HepG2 (cell line): ENCODE results near the gene JUND. TPM values are rescaled to one million over a fixed set of nuclear protein-coding genes. Genes with fewer than 3 reads are reported as not detected.

ENCODE experiments used
- ATAC-seq: fragments of 200-7000 bp; cut with Tn5 transposase; 3 replicates; pipeline ENCODE4 v1.9.1; 2020; ENCODE audit warnings: mild to moderate bottlenecking, moderate library complexity
- Bru-seq: library from RNA; stranded (reverse); fragments of 400-500 nt; gene quantifications from one replicate; lab custom pipeline; 2021; lab: Mats Ljungman, UMichigan
- BruChase-seq, 2 experiments: library from RNA; stranded (reverse); fragments of 400-500 nt; gene quantifications; one replicate each; lab custom pipeline; 2021; lab: Mats Ljungman, UMichigan
- BruUV-seq: library from RNA; stranded (reverse); fragments of 400-500 nt; replicated peaks from 2 replicates; lab custom pipeline; 2021; lab: Mats Ljungman, UMichigan
- CTCF ChIA-PET: fragments of 300-600 bp; formaldehyde crosslinking; extraction: SDS; loops from one replicate; lab custom pipeline; 2021; ENCODE audit warnings: low total read pairs, inconsistent platforms, low intra/inter-chr PET ratio; lab: Yijun Ruan, JAX
- POLR2A ChIA-PET: fragments of 350-600 bp; sonication (Branson Sonifier 250); formaldehyde crosslinking; loops from one replicate; lab custom pipeline; 2020; ENCODE audit warnings: antibody characterized with exemption, inconsistent platforms; lab: Yijun Ruan, JAX
- DNase-seq: peaks from one replicate; pipeline ENCODE4 v3.0.0-alpha.2; 2015; ENCODE audit warnings: low spot score
- FAIRE-seq: peaks from 3 replicates; lab custom pipeline; 2011; peaks lifted over from hg19 to GRCh38; lab: Jason Lieb, UNC
- H2AFZ ChIP-seq: one replicate; pipeline ENCODE4 v1.6.1; 2011; ENCODE audit warnings: low read length, inconsistent platforms
- H3K27ac ChIP-seq: fragments of 300-600 bp; 3 replicates; pipeline ENCODE4 v1.8.0; 2011; ENCODE audit warnings: mixed run types, mild to moderate bottlenecking, mixed read lengths, low read length, inconsistent platforms; ENCODE audit not compliant: insufficient read depth; ENCODE audit errors: extremely low read length
- H3K27me3 ChIP-seq, 2 experiments: fragments of 200-600 bp in 1 of 2; 2 replicates in 1 of 2; 3 replicates in 1 of 2; pipeline versions ENCODE4 v1.6.0 to v1.8.0; 2011; ENCODE audit warnings: low read length in 2 of 2, mild to moderate bottlenecking in 2 of 2, moderate library complexity in 2 of 2, inconsistent platforms in 1 of 2; ENCODE audit not compliant: insufficient read depth in 2 of 2, control insufficient read depth in 1 of 2
- H3K36me3 ChIP-seq, 2 experiments: fragments of 200-600 bp in 1 of 2; replicated peaks in 1 of 2; 2 replicates in 1 of 2; 3 replicates in 1 of 2; pipeline versions ENCODE4 v1.5.1 to v1.8.0; 2011; ENCODE audit warnings: low read length in 2 of 2, inconsistent platforms in 1 of 2; ENCODE audit not compliant: insufficient read depth in 2 of 2, control insufficient read depth in 1 of 2
- H3K4me1 ChIP-seq: 2 replicates; pipeline ENCODE4 v1.5.1; 2012; ENCODE audit warnings: low read length, inconsistent platforms; ENCODE audit not compliant: insufficient read depth
- H3K4me2 ChIP-seq: 2 replicates; pipeline ENCODE4 v1.6.0; 2011; ENCODE audit warnings: low read depth, low read length, inconsistent platforms
- H3K4me3 ChIP-seq, 3 experiments: fragments of 200-600 bp in 1 of 3; sonication (generic), shearing (Covaris generic) in 1 of 3; replicated peaks in 1 of 3; 2 replicates each; pipeline ENCODE4 v1.5.1; 2011 to 2016; ENCODE audit warnings: low read length in 3 of 3, inconsistent platforms in 2 of 3, low read depth in 2 of 3, mild to moderate bottlenecking in 2 of 3, control low read depth in 1 of 3, mixed read lengths in 1 of 3; ENCODE audit not compliant: insufficient read depth in 1 of 3
- H3K79me2 ChIP-seq: one replicate; pipeline ENCODE4 v1.6.1; 2011; ENCODE audit warnings: low read length, inconsistent platforms; ENCODE audit not compliant: insufficient read depth
- H3K9ac ChIP-seq: 2 replicates; pipeline ENCODE4 v1.6.0; 2011; ENCODE audit warnings: mild to moderate bottlenecking, low read depth, low read length, inconsistent platforms; ENCODE audit not compliant: insufficient read depth
- H3K9me3 ChIP-seq: 2 replicates; pipeline ENCODE4 v1.5.1; 2012; ENCODE audit warnings: mild to moderate bottlenecking, low read length
- H4K20me1 ChIP-seq: 2 replicates; pipeline ENCODE4 v1.6.0; 2011; ENCODE audit warnings: inconsistent platforms, mild to moderate bottlenecking, low read length, moderate library complexity; ENCODE audit not compliant: insufficient read depth
- ETV5 ChIP-seq: IDR thresholded peaks from 2 replicates; pipeline ENCODE4 v1.6.1; 2018; ENCODE audit warnings: missing biosample characterization, missing genetic modification reagents, inconsistent platforms, borderline replicate concordance
- JUNB ChIP-seq: sonication (generic); formaldehyde crosslinking; IDR thresholded peaks from 2 replicates; pipeline ENCODE4 v1.8.0; 2022; ENCODE audit warnings: missing genetic modification reagents, mild to moderate bottlenecking, borderline replicate concordance
- KLF12 ChIP-seq: sonication (generic); formaldehyde crosslinking; IDR thresholded peaks from 2 replicates; pipeline ENCODE4 v1.4.0; 2020; ENCODE audit warnings: missing genetic modification reagents, borderline replicate concordance
- MED8 ChIP-seq: sonication (generic); formaldehyde crosslinking; IDR thresholded peaks from 2 replicates; pipeline ENCODE4 v1.8.1; 2023; ENCODE audit warnings: mild to moderate bottlenecking, missing genetic modification reagents; ENCODE audit not compliant: insufficient replicate concordance
- ZNF430 ChIP-seq: sonication (generic); formaldehyde crosslinking; IDR thresholded peaks from 2 replicates; pipeline ENCODE4 v1.9.0; 2021; ENCODE audit warnings: mild to moderate bottlenecking, missing genetic modification reagents
- ZNF446 ChIP-seq: sonication (generic); formaldehyde crosslinking; IDR thresholded peaks from 2 replicates; pipeline ENCODE4 v1.5.0; 2020; ENCODE audit warnings: mild to moderate bottlenecking, missing genetic modification reagents
- ZNF891 ChIP-seq: sonication (generic); formaldehyde crosslinking; IDR thresholded peaks from 2 replicates; pipeline ENCODE4 v1.5.0; 2020; ENCODE audit warnings: mild to moderate bottlenecking, missing genetic modification reagents
- WGBS: methylation state at CpG from one replicate; pipeline ENCODE4 v1.1.6; 2017; ENCODE audit warnings: low lambda C conversion rate; 5-methylcytosine and 5-hydroxymethylcytosine counted together
- in situ Hi-C: cut with HindIII; loops from 2 replicates; pipeline ENCODE4 v1.10.0; 2017; ENCODE audit warnings: low pct_unique_long_range_greater_than_20kb; ENCODE audit not compliant: extremely low pct_ligation_motif_present
- intact Hi-C: fragments of 100-400 bp; cut with micrococcal nuclease; formaldehyde crosslinking; loops from one replicate; pipeline ENCODE4 v1.10.0; 2022; ENCODE audit not compliant: unreplicated experiment
- long read RNA-seq, 2 experiments: library from RNA in 1 of 2; library from polyadenylated mRNA in 1 of 2; stranded (forward) in 1 of 2; unstranded in 1 of 2; transcript quantifications; one replicate each; pipeline ENCODE4 v2.0.0, GENCODE V29; 2019 to 2022
- polyA minus RNA-seq, 3 experiments: library from RNA; depleted of rRNA, polyadenylated mRNA; stranded (reverse); fragments of >200 nt; gene quantifications; 2 replicates each; pipeline ENCODE4 v1.2.3, GENCODE V29; 2011; ENCODE audit warnings: low replicate concordance in 1 of 3
- polyA plus RNA-seq, 8 experiments: library from polyadenylated mRNA; depleted of rRNA in 3 of 8; stranded (reverse) in 7 of 8; unstranded in 1 of 8; fragments of >200 nt; fragmentation: Illumina TruSeq in 4 of 8; extraction: Trizol in 4 of 8; gene quantifications; 2 replicates each; pipeline versions ENCODE4 v1.2.1 to v1.2.3, GENCODE V29; 2011 to 2016; ENCODE audit warnings: low read depth in 4 of 8, missing spikeins in 1 of 8, mixed read lengths in 1 of 8; ENCODE audit not compliant: insufficient read depth in 1 of 8
- total RNA-seq, 5 experiments: library from RNA; depleted of rRNA; stranded (reverse); fragments of >200 nt; fragmentation: Illumina TruSeq; extraction: Trizol; gene quantifications; 2 replicates each; pipeline ENCODE4 v1.2.3, GENCODE V29; 2016; ENCODE audit warnings: low read depth in 1 of 5
- TF ChIP-seq, protein P1 (sequence below): IDR thresholded peaks from 2 replicates; pipeline ENCODE4 v1.6.1; 2016; ENCODE audit warnings: mild to moderate bottlenecking, missing biosample characterization, missing genetic modification reagents
- TF ChIP-seq, protein P2 (sequence below): sonication (generic); formaldehyde crosslinking; IDR thresholded peaks from 2 replicates; pipeline ENCODE4 v1.4.0; 2020; ENCODE audit warnings: low read depth, missing genetic modification reagents

Gene JUND
- total RNA-seq (2016; rRNA removed; fragmentation: Illumina TruSeq; extraction: Trizol) (31.8 and 41.2 TPM in 2 replicates), polyA plus RNA-seq (2011; rRNA removed) (59.8 and 124 TPM in 2 replicates), polyA minus RNA-seq (2011; rRNA and poly(A)+ RNA removed; ENCODE audit: low replicate concordance) (49.7 and 194 TPM in 2 replicates), Bru-seq, nascent RNA (percentile 96 among the genes with signal in this experiment), BruChase-seq, experiment 1, labeled RNA remaining after a 6-hour chase (percentile 99 among the genes with signal in this experiment), BruChase-seq, experiment 2, labeled RNA remaining after a 2-hour chase (percentile 99 among the genes with signal in this experiment)
- 36.4 and 41.0 TPM in 2 replicates for total RNA-seq (2016; cell fraction: cytosol; rRNA removed; fragmentation: Illumina TruSeq; extraction: Trizol; ENCODE audit: low read depth)
- total RNA-seq (2016; cell fraction: insoluble cytoplasmic fraction; rRNA removed; fragmentation: Illumina TruSeq; extraction: Trizol): 30.0 and 40.6 TPM in 2 replicates
- total RNA-seq (2016; cell fraction: membrane; rRNA removed; fragmentation: Illumina TruSeq; extraction: Trizol): 68.5 and 98.0 TPM in 2 replicates
- total RNA-seq (2016; cell fraction: nucleus; rRNA removed; fragmentation: Illumina TruSeq; extraction: Trizol): 23.4 and 45.2 TPM in 2 replicates
- polyA plus RNA-seq (2011; cell fraction: cytosol; rRNA removed): 93.9 and 178 TPM in 2 replicates
- 129 and 136 TPM in 2 replicates for polyA plus RNA-seq (2011; cell fraction: nucleus; rRNA removed)
- 44.0 and 66.6 TPM in 2 replicates for polyA plus RNA-seq (2012)
- polyA plus RNA-seq (2016; cell fraction: cytosol; fragmentation: Illumina TruSeq; extraction: Trizol; ENCODE audit: low read depth): 85.1 and 91.8 TPM in 2 replicates
- polyA plus RNA-seq (2016; cell fraction: insoluble cytoplasmic fraction; fragmentation: Illumina TruSeq; extraction: Trizol; ENCODE audit: low read depth): 74.4 and 76.0 TPM in 2 replicates
- polyA plus RNA-seq (2016; cell fraction: membrane; fragmentation: Illumina TruSeq; extraction: Trizol; ENCODE audit: low read depth): 131 and 149 TPM in 2 replicates
- polyA plus RNA-seq (2016; cell fraction: nucleus; fragmentation: Illumina TruSeq; extraction: Trizol; ENCODE audit: insufficient read depth, low read depth): 77.1 and 84.7 TPM in 2 replicates
- polyA minus RNA-seq (2011; cell fraction: cytosol; rRNA and poly(A)+ RNA removed): 164 and 168 TPM in 2 replicates
- 60.5 and 91.9 TPM in 2 replicates for polyA minus RNA-seq (2011; cell fraction: nucleus; rRNA and poly(A)+ RNA removed)
- long read RNA-seq, experiment 1, transcript JUND-201 (1 exons, 1,863 nt): major isoform, 22 of 22 reads
- long read RNA-seq, experiment 1, partial matches to known transcripts: 0 of 22 reads
- long read RNA-seq, experiment 1, other reads (novel, unspliced or antisense): 0 of 22 reads
- long read RNA-seq, experiment 2, transcript JUND-201 (1 exons, 1,863 nt): major isoform, 864 of 865 reads
- long read RNA-seq, experiment 2, partial matches to known transcripts: 0 of 865 reads
- long read RNA-seq, experiment 2, other reads (novel, unspliced or antisense): 1 of 865 reads

DNA sequence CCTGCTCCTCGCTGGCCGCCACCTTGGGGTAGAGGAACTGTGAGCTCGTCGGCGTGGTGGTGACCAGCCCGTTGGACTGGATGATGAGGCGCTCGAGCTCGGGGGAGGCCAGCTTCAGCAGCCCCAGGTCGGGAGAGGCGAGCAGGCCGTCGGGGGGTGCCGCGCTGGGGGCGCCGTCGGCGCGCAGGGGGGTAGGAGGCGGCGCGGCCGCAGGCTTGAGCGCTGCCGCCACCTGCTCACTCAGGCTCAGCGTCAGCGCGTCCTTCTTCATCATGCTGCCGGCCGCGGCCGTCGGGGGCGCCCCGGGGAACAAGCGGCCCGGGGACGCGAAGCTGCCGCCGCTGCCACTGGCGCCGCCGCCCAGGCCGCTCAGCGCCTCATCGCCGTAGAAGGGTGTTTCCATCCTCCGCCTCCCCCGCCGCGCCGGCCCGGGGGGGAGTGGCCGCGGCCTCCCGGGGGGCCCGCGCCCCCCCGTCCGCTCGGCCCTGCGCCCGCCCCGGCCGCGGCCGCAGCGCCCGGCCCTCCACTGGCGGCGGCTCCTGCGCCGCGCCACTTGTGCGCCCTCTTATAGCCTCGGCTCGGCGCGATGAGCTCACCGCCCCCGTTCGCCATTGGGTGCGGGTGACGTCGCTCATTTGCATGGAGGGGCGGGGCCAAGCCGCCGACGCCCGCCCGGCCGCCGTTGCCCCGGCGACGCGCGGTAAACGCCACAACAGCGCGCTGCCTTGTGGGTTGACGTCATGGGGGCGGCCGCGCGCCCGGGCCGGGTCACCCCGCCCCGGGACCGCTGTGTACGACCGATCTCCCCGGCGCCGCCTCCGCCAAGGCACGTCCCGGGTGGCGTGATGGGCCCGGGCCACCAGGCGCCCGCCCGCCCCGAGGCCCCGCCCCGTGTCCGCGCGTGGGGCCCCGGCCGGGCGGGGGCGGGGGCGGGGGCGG is at the start of gene JUND:
JUND (minus strand) TSS at position 541 of the 939 bp plus-strand sequence; CDS start at position 403, 138 bp downstream.
- ATAC-seq (peak; percentile 50), DNase-seq (peak; percentile 92), FAIRE-seq (no peak)
- WGBS: no CpG with 5 or more reads among the region's 138 CpGs
- in situ Hi-C loops (no loop called here), intact Hi-C loops (loop anchor here (1.0 to 10.0 kb wide), 2 partner anchors 20 to 243 kb away; partner anchors contain the start of gene ELL)
- H3K9ac ChIP-seq: peak within 1 kb of the TSS; percentile 100
- H3K36me3 ChIP-seq: peaks cover 2 to 10% of the 10 kb centered on the region in 2 experiments; a peak in 4 of 5 replicates
- H4K20me1 ChIP-seq: peaks cover 24% of the 10 kb centered on the region
- no peaks in the 10 kb centered on the region for H3K9me3 ChIP-seq
- peaks cover 64% of the 10 kb centered on the region for H3K4me1 ChIP-seq
- BruUV-seq: no TSS peak
- H2AFZ ChIP-seq: no peak within 1 kb of the TSS
- peak within 1 kb of the TSS; percentile 92 for H3K4me2 ChIP-seq
- ChIA-PET CTCF (interaction anchor here (1.5 kb wide), 1 partner anchor 42 kb away, joined by 3 read pairs; no protein-coding TSS in a partner anchor), POLR2A (interaction anchor here (0.5 to 7.1 kb wide), 27 partner anchors 11 to 240 kb away, joined by 3 to 278 read pairs (median 6); partner anchors contain the start of genes ELL, GDF15, LSM4 and MPV17L2)
- H3K79me2 ChIP-seq: peaks cover 26% of the 10 kb centered on the region
- peak within 1 kb of the TSS; percentile 74 to 100 (median 84) for H3K4me3 ChIP-seq
- H3K27me3 ChIP-seq: no peaks in the 10 kb centered on the region; a peak in 1 of 5 replicates
- peak within 1 kb of the TSS; percentile 99 for H3K27ac ChIP-seq
- peak; percentile 14; the same call in 1 of the 2 replicates for TF ChIP-seq KLF12 (CRISPR knock-in tag)
- peak; percentile 57; the same call in 1 of the 2 replicates for TF ChIP-seq ZNF891
- TF ChIP-seq JUNB (CRISPR knock-in tag): no peak
- no peak for TF ChIP-seq ETV5 (CRISPR knock-in tag)
- TF ChIP-seq MED8 (CRISPR knock-in tag): no peak
- TF ChIP-seq, protein P1, sequence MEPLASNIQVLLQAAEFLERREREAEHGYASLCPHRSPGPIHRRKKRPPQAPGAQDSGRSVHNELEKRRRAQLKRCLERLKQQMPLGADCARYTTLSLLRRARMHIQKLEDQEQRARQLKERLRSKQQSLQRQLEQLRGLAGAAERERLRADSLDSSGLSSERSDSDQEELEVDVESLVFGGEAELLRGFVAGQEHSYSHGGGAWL: peak; percentile 61; the same call in 1 of the 2 replicates
- TF ChIP-seq ZNF446: peak; percentile 75; the same call in 1 of the 2 replicates
- TF ChIP-seq, protein P2, sequence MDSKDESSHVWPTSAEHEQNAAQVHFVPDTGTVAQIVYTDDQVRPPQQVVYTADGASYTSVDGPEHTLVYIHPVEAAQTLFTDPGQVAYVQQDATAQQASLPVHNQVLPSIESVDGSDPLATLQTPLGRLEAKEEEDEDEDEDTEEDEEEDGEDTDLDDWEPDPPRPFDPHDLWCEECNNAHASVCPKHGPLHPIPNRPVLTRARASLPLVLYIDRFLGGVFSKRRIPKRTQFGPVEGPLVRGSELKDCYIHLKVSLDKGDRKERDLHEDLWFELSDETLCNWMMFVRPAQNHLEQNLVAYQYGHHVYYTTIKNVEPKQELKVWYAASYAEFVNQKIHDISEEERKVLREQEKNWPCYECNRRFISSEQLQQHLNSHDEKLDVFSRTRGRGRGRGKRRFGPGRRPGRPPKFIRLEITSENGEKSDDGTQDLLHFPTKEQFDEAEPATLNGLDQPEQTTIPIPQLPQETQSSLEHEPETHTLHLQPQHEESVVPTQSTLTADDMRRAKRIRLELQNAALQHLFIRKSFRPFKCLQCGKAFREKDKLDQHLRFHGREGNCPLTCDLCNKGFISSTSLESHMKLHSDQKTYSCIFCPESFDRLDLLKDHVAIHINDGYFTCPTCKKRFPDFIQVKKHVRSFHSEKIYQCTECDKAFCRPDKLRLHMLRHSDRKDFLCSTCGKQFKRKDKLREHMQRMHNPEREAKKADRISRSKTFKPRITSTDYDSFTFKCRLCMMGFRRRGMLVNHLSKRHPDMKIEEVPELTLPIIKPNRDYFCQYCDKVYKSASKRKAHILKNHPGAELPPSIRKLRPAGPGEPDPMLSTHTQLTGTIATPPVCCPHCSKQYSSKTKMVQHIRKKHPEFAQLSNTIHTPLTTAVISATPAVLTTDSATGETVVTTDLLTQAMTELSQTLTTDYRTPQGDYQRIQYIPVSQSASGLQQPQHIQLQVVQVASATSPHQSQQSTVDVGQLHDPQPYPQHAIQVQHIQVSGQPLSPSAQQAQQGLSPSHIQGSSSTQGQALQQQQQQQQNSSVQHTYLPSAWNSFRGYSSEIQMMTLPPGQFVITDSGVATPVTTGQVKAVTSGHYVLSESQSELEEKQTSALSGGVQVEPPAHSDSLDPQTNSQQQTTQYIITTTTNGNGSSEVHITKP (CRISPR knock-in tag): no peak
- 0 out of 2 replicates have a peak, but pooled peaks have one; percentile 4 for TF ChIP-seq ZNF430 (CRISPR knock-in tag)
